HG03460 (cell line): ENCODE measurements around the gene RCOR1.
A peak's percentile ranks its signal among the peaks of the same experiment; 100 is the strongest.
"Not testable (repeated sequence)": the region's sequence is repeated elsewhere in the genome, so short reads cannot be mapped to it uniquely, and the experiment has no call there.

Experiments used
- ATAC-seq: cut with Tn5 transposase; IDR thresholded peaks from one replicate; pipeline ENCODE4 v1.9.1; 2021; ENCODE audit not compliant: unreplicated experiment

The RCOR1 gene

GRCh38 chr14:102591372-102591943 lies 991 bp upstream of the RCOR1 start:
- ATAC-seq = no peak

DNA sequence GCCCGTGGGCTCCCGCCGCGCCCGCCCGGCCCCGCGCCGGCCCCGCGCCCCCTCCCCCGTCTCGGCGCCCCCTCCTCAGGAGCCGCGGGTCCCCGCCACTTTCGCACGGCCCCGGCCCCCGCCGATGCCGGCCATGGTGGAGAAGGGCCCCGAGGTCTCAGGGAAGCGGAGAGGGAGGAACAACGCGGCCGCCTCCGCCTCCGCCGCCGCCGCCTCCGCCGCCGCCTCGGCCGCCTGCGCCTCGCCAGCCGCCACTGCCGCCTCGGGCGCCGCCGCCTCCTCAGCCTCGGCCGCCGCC lies 263 bp downstream of the RCOR1 start:
- ATAC-seq = peak; percentile 8

DNA sequence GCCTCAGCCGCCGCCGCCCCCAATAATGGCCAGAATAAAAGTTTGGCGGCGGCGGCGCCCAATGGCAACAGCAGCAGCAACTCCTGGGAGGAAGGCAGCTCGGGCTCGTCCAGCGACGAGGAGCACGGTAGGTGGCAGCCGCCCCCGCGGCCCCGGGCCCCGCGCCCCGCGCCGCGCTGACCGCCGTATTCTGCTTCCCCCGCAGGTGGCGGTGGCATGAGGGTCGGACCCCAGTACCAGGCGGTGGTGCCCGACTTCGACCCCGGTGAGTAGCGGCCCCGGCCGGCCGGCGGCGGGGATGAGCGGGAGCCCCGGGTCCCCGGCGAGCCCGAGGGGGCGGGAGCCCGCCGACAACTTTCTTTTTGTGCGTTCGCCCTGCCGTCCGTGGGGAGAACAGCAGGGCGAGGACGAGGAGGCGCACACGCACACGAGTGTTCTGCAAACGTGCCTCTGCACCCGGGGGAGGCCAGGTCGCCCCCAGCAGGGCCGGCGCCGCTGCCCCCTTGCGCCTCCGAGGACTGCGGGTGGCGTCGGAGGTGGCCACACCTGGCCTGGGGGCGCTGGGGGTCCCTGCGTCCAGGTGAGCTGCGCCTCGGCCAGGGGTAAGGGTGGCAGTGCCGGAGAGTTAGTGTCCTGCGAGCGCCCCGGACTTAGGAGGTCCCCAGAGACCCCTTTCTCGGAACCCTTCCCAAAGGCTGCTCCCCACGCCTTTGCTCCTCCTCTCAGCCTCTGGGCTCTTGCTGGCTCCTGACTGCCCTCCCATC lies 794 bp downstream of the RCOR1 start:
- ATAC-seq = peak; percentile 20

- ATAC-seq = no peak
Observed at GRCh38 chr14:102593825-102594137, 1.3 kb downstream of the RCOR1 start.

GRCh38 chr14:102594514-102595175 lies 2.2 kb downstream of the RCOR1 start:
- ATAC-seq = no peak

- ATAC-seq = no peak
Observed at GRCh38 chr14:102601378-102601925, 9.0 kb downstream of the RCOR1 start.

DNA sequence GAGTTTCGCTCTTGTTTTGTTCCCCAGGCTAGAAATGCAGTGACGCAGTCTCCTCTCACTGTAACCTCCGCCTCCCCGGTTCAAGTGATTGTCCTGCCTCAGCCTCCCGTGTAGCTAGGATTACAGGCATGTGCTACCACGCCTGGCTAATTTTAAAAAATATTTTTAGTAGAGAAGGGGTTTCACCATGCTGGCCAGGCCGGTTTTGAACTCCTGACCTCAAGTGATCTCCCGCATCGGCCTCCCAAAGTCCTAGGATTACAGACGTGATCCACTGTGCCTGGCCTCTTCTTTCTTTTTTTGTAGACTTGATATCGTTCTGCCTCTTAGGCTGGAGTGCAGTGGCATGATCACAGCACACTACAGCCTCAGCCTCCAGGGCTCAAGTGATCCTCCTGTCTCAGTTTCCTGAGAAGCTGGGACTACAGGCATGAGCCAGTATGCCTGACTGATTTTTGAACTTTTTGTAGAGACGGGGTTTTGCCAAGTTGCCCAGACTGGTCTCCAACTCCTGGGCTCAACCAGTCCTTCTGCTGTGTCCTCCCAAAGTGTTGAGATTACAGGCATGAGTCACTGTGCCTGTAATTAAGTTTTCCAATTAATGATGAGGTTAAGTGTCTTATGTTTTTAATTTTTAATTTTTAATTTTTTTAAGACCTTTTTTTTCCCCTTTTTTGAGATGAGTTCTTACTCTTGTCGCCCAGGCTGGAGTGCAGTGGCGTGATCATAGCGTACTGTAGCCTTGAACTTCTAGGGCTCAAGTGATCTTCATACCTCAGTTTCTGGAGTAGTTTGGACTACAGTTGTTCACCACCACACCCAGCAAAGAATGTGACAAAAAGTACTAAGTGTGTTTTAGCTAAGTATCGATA lies 10.2 kb downstream of the RCOR1 start:
- no peak for ATAC-seq

GRCh38 chr14:102603293-102603907 lies 11.0 kb downstream of the RCOR1 start:
- no peak for ATAC-seq

- no peak for ATAC-seq
Observed at GRCh38 chr14:102604183-102604582, 11.7 kb downstream of the RCOR1 start.

GRCh38 chr14:102605029-102605428 lies 12.6 kb downstream of the RCOR1 start:
- ATAC-seq = no peak

GRCh38 chr14:102606296-102606695 lies 13.8 kb downstream of the RCOR1 start:
- peak; percentile 39 for ATAC-seq

- peak; percentile 36 for ATAC-seq
Observed at GRCh38 chr14:102608064-102608446, 15.6 kb downstream of the RCOR1 start.

DNA sequence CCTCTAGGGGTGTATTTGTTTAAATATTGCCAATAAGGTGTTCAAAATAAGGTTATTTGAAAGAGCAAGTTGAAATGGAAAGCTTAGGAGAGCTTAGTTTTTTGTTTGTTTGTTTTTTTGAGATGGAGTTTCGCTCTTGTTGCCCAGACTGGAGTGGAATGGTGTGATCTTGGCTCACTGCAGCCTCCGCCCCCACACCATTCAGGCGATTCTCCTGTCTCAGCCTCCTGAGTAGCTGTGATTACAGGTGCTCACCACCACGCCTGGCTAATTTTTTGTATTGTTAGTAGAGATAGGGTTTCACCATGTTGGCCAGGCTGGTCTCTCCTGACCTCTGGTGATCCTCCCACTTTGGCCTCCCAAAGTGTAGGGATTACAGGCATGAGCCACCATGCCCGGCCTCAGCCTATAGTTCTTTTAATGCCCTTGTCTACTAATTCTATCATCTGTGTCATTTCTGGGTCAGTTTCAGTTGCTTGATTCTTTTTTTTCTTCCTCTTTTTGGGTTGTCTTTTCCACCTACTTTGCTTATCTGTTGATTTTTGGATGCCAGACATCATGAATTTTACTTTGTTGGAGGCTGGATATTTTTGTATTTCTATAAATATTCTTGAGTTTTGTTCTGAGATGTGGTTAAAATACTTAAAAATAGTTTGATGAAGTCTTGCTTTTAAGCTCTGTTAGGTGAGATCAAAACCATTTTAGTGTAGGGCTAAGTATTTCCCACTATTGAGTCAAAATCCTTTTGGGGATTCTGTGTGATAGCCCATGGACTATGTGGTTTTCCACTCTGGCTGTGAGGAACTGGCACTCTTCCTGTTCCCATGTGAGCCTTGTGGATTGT lies 18.7 kb downstream of the RCOR1 start:
- no peak for ATAC-seq

DNA sequence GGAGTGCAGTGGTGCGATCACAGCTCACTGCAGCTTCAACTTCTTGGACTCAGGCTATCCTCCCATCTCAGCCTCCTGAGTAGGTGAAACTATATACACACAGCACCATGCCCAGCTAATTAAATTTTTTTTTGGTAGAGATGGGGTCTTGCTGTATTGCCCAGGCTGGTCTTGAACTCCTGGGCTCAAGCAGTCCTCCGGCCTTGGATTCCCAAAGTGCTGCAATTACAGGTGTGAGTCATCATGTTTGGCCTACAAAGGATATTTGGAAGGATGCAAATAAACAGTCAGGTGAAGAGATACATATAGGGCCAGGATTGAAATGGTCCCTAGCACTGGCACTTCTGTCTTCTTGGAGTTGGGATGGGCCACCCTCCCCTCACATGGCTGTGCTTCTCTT lies 23.9 kb downstream of the RCOR1 start:
- no peak for ATAC-seq

DNA sequence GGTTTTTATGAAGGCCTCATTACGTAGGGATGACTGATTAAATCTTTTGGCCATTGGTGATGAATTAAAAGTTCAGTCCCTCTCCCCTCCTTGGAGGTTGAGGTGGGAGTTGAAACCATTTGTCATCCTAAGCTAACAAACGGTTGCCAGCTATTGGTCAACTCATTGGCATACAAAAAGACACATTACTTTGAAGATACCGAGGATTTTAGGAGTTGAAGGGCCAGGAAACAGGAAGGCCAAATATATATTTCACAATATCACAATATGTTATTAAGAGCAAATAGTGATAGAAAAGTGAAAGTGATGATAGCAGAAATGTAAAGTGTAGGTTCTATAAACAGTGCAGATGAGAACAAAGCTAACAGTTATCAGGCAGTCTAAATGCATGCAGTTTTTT lies 24.4 kb downstream of the RCOR1 start:
- ATAC-seq = no peak

- not testable (repeated sequence) for ATAC-seq
Observed at GRCh38 chr14:102619012-102619411, 26.6 kb downstream of the RCOR1 start.

DNA sequence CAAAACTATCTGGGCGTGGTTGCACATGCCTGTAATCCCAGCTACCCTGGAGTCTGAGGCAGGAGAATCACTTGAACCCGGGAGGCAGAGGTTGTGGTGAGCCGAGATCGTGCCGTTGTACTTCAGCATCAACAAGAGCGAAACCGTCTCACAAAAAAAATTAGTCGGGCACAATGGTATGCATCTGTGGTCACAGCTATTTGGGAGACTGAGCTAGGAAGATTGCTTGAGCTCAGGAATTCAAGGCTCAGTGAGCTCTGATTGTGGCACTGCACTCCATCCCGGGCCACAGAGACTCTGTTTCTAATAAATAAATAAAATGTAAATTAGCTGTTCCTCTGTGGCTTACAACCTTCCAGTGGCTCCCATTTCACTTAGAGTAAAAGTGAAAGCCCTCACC lies 28.0 kb downstream of the RCOR1 start:
- no peak for ATAC-seq

GRCh38 chr14:102622262-102622885 lies 29.9 kb downstream of the RCOR1 start:
- ATAC-seq = no peak

- ATAC-seq = no peak
Observed at GRCh38 chr14:102624666-102625065, 32.2 kb downstream of the RCOR1 start.
